Measurements from ENCODE around the gene ATG10. TPM values are rescaled to one million over a fixed set of nuclear protein-coding genes. Genes with fewer than 3 reads are reported as not detected.
A peak's percentile ranks its signal among the peaks of the same experiment; 100 is the strongest.

Gene ATG10
- total RNA-seq, 2 donors from 2014 or later = 4.5 to 7.3 TPM

DNA sequence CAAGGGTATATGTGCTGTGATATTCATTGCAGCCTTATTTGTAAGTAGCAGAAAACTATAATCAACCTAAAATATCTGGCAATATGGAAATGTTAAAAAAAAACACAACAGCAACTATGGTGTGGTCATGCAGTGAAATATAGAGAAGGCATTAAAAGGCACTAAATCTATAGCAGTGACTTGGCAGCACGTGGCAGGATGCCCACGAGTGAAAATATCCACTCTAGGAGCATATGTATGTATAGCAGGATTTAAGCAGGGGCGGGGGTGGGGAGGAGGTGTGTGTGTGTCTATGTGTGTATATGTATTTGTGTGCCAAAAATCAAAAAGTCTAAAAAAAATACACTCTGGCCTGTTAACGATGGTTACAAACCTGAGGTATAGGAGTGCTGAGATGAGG lies 190.8 kb downstream of the ATG10 start:
- ATAC-seq (no peak), DNase-seq (ENCODE audit: low spot score in 2 of 2) (no peak)
- H3K9me3 Mint-ChIP-seq = no peaks in the 10 kb centered on the region

GRCh38 chr5:82163452-82164175 lies 191.8 kb downstream of the ATG10 start:
- no peaks in the 10 kb centered on the region for H3K9me3 Mint-ChIP-seq
- DNase-seq (ENCODE audit: low spot score in 2 of 2) = no peak
- H3K27ac Mint-ChIP-seq = no peak overlapping the region
- H3K36me3 Mint-ChIP-seq = no peaks in the 10 kb centered on the region
- no peak for ATAC-seq

More for the DNA sequence above, 190.8 kb downstream of the ATG10 start:
- H3K27ac Mint-ChIP-seq = no peak overlapping the region
- no peaks in the 10 kb centered on the region for H3K36me3 Mint-ChIP-seq

DNA sequence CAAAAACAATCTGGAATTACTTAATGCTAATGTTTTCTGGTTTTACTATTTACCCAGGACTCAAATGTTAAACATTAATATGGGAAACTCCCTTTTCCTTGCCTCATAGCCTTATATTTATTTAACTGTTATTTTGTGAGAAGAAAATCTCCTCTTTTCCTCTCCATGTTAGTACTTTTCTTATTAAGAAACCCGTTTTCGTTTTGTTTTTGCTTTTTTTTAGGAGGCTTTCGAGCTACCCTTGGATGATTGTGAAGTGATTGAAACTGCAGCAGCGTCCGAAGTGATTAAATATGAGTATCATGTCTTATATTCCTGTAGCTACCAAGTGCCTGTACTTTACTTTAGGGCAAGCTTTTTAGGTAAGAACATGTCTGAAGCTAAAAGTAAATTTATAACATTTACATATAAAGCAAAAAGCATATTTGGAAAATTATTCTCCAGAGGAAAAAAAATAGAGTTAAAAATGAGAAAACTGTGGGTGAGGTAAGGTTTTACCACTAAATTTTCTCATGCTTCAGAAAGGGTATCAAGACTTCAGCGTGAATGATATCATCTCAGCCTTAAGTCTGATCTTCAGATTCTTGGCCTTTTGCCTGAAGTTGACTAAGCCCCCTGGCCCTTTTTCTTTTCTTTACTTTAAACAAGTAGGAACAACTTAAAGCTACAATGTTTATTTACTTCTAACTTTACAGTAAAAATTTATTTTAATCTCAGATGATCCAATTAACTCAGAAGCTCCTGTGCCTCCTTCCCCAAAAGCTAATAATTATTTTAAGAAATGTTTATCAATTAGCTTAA lies 192.6 kb downstream of the ATG10 start:
- DNase-seq (ENCODE audit: low spot score in 2 of 2) (no peak), ATAC-seq (no peak)
- H3K36me3 Mint-ChIP-seq = no peaks in the 10 kb centered on the region
- no peaks in the 10 kb centered on the region for H3K9me3 Mint-ChIP-seq
- H3K27ac Mint-ChIP-seq = no peak overlapping the region

- Mint-ChIP-seq H3K27ac (no peak overlapping the region), H3K36me3 (no peaks in the 10 kb centered on the region), H3K9me3 (no peaks in the 10 kb centered on the region)
- no peak for ATAC-seq
- DNase-seq (ENCODE audit: low spot score in 2 of 2) = no peak
Observed at GRCh38 chr5:82164977-82165713, 193.3 kb downstream of the ATG10 start.

GRCh38 chr5:82165740-82166530 lies 194.1 kb downstream of the ATG10 start:
- DNase-seq (ENCODE audit: low spot score in 2 of 2) = no peak
- peak; percentile 80 to 85 for ATAC-seq
- Mint-ChIP-seq H3K27ac (no peak overlapping the region), H3K36me3 (no peaks in the 10 kb centered on the region), H3K9me3 (no peaks in the 10 kb centered on the region)

DNA sequence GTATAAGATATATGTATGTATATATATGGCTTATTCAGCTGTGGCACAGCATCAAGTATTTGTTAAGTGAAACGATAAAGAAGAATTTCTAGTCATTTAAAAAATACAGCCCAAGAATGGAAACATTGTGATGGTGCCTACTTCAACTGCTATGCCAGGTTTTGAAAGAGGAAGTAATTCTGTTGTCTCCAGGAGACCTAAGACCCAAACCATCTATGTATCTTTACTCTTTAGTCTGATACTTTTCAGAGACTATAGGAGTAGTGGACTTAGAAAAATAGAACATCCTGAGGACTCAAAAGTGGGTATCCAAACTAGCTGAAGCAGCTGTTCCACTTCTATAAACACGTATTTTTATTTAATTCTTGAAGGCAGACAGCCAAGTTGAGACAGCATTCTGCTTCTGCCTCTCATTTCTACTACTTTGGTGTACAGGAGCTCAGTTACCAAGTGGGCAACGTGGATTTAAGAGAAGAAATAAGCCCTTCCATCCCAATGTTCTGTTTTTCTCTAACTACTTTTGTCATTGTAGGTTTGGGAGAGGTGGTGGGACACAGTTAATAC lies 195.6 kb downstream of the ATG10 start:
- no peaks in the 10 kb centered on the region for H3K36me3 Mint-ChIP-seq
- no peak overlapping the region for H3K27ac Mint-ChIP-seq
- H3K9me3 Mint-ChIP-seq = no peaks in the 10 kb centered on the region
- DNase-seq (ENCODE audit: low spot score in 2 of 2) (no peak), ATAC-seq (no peak)

- DNase-seq (ENCODE audit: low spot score in 2 of 2) (no peak), ATAC-seq (no peak)
- Mint-ChIP-seq H3K27ac (no peak overlapping the region), H3K9me3 (no peaks in the 10 kb centered on the region), H3K36me3 (no peaks in the 10 kb centered on the region)
Observed at GRCh38 chr5:82168294-82168693, 196.5 kb downstream of the ATG10 start.

DNA sequence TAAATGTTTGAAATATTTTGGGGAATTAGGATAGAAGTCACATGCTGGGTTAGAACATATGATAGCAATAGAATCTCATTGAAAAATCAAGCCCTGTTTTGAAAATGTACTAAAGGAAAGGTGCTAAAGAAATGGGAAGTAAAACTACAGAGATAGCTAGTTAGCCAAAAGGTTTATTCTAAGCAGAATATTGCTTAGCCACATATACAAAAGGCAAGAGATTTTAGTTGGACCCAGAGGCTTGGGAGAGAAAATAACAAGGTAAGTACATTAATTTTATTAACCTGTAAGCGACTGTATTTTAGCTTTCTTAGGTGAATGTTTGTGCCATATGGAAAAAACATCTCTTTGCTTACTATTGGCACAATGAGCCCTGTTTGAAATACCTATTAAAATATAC lies 198.1 kb downstream of the ATG10 start:
- DNase-seq (ENCODE audit: low spot score in 2 of 2) = no peak
- no peaks in the 10 kb centered on the region for H3K36me3 Mint-ChIP-seq
- no peak for ATAC-seq
- no peak overlapping the region for H3K27ac Mint-ChIP-seq
- no peaks in the 10 kb centered on the region for H3K9me3 Mint-ChIP-seq

GRCh38 chr5:82174128-82174918 lies 202.5 kb downstream of the ATG10 start:
- DNase-seq (ENCODE audit: low spot score in 2 of 2) = peak in 1 of 2 donors; percentile 73
- ATAC-seq = peak; percentile 76 to 96
- H3K27ac Mint-ChIP-seq = no peak overlapping the region
- H3K36me3 Mint-ChIP-seq = no peaks in the 10 kb centered on the region
- H3K9me3 Mint-ChIP-seq = no peaks in the 10 kb centered on the region

GRCh38 chr5:82174919-82175219 lies 203.0 kb downstream of the ATG10 start:
- ATAC-seq = no peak
- Mint-ChIP-seq H3K27ac (no peak overlapping the region), H3K9me3 (no peaks in the 10 kb centered on the region), H3K36me3 (no peaks in the 10 kb centered on the region)
- DNase-seq (ENCODE audit: low spot score in 2 of 2) = no peak

DNA sequence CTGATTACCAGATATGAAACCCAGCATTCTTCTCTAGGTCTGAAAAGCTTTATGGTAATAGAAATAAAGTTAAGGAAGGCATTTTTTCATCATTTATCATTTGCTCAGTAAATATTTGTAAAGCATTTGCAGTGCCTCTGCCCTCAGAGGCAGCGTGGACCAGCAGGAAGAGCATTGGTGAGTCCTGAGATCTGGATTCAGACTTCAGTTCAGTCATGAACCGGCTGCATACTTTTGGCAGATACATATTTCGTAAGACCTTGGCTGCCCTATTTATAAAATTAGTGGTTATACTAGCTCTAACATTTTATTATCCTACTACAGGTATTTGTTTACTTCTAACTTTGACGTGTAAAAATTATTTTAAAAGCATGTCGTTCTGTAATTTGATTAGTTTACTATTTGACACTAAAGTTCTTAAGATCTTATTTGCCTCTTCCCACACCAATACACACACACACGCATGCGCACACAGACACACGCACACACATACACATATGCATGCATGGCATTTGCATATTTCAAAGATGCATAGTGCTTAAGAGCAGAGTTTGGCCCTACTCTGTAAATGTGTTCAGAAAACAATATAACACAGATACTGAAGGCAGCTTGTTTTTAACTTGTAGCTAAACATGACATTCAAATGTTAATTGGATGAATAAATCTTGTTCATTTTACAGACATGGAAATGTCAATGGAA lies 204.4 kb downstream of the ATG10 start:
- Mint-ChIP-seq H3K9me3 (no peaks in the 10 kb centered on the region), H3K36me3 (no peaks in the 10 kb centered on the region), H3K27ac (no peak overlapping the region)
- ATAC-seq = no peak
- DNase-seq (ENCODE audit: low spot score in 2 of 2) = no peak

DNA sequence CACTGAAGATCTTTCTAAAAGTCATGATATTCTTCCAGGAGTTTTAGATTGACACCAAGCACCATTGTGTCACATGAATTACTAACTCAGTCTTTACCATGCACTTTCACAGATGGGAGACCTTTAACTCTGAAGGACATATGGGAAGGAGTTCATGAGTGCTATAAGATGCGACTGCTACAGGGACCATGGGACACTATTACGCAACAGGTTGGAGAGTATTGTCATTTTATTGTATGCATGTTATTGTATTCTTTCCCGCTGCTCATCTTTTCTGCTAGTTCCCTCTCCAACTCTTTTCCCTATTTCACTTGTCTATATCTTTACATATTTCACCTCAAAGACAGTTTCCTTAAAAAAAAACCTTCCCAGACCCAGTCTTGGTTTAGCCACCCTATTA lies 206.6 kb downstream of the ATG10 start:
- DNase-seq (ENCODE audit: low spot score in 2 of 2) = no peak
- no peaks in the 10 kb centered on the region for H3K36me3 Mint-ChIP-seq
- no peak overlapping the region for H3K27ac Mint-ChIP-seq
- no peak for ATAC-seq
- H3K9me3 Mint-ChIP-seq = no peaks in the 10 kb centered on the region

DNA sequence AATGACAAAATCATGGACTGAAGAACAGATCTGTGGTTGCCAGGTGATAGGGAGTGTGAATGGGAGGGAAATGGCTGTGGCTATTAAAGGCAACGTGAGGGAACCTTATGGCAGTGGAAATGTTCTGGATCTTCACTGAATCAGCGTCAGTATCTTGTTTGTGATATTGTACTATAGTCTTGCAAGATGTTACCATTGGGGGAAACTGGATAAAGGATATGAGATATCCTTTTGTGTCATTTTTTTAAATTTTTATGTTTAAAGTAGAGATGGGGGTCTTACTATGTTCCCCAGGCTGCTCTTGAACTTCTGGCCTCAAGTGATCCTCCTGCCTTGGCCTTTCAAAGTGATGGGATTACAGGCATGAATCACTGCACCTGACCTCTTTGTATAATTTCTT lies 210.8 kb downstream of the ATG10 start:
- ATAC-seq (no peak), DNase-seq (ENCODE audit: low spot score in 2 of 2) (no peak)
- Mint-ChIP-seq H3K27ac (no peak overlapping the region), H3K9me3 (no peaks in the 10 kb centered on the region), H3K36me3 (no peaks in the 10 kb centered on the region)

DNA sequence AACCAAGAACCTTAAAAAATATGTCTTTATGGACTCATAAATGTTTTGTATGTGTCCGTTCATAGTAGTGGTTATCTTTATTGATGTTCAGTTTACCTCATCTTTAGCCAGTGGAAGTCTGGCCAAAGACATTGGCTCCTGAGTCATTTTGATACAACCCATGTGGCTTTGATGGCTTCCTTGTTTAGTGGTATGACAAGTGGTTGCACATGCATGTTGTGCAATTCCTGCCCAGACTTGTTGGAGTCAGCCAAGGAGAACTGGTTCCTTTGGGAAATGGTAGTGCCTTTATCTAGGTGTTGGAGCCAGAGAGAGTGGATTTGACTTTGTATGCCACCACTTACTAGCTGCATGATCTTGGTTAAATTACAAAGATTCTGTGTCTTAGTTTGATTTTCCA lies 212.0 kb downstream of the ATG10 start:
- H3K9me3 Mint-ChIP-seq = no peaks in the 10 kb centered on the region
- no peaks in the 10 kb centered on the region for H3K36me3 Mint-ChIP-seq
- H3K27ac Mint-ChIP-seq = no peak overlapping the region
- DNase-seq (ENCODE audit: low spot score in 2 of 2) = no peak
- ATAC-seq = peak in 1 of 2 donors; percentile 44

DNA sequence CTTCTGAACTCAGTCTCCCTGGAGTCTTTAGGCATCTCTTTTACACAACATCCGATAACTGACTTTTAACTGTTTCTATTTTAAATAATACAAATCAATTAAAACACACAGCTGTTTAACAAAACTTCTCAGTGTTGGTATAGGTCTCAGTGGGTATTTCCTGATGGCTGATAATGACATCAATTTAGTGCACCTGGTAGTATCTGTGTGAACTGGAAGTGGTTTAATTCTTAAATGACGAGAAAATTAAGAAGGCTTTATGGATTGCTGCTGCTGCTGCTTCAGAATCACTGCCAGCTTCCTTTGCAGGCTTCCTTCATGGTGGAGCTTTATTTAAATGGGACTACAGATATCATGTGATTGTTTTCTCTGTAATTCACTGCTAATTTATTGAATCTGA lies 214.0 kb downstream of the ATG10 start:
- DNase-seq (ENCODE audit: low spot score in 2 of 2) (no peak), ATAC-seq (no peak)
- Mint-ChIP-seq H3K36me3 (no peaks in the 10 kb centered on the region), H3K9me3 (no peaks in the 10 kb centered on the region), H3K27ac (no peak overlapping the region)

Data from activated naive CD4-positive, alpha-beta T cell treated with anti-CD3 and anti-CD28 coated beads, Interleukin-2, amount 50 U/mL, for 72 hours (primary cell).